Osteocyte (in vitro differentiated cells): ENCODE data around the gene THRAP3. TPM values are rescaled to one million over a fixed set of nuclear protein-coding genes. Genes with fewer than 3 reads are reported as not detected.

Experiments used
- DNase-seq: peaks from one replicate; pipeline ENCODE4 v3.0.0; 2021; ENCODE audit warnings: mixed read lengths; ENCODE audit not compliant: unreplicated experiment; ENCODE audit errors: extremely low spot score
- H3K27ac Mint-ChIP-seq: one replicate; pipeline ENCODE4 v1.8.0; 2021; ENCODE audit warnings: mild to moderate bottlenecking, mixed read lengths; ENCODE audit not compliant: unreplicated experiment
- H3K27me3 Mint-ChIP-seq: one replicate; pipeline ENCODE4 v1.8.0; 2021; ENCODE audit warnings: mixed read lengths; ENCODE audit not compliant: unreplicated experiment
- H3K36me3 Mint-ChIP-seq: one replicate; pipeline ENCODE4 v1.8.0; 2021; ENCODE audit warnings: mixed read lengths; ENCODE audit not compliant: unreplicated experiment
- H3K4me1 Mint-ChIP-seq: one replicate; pipeline ENCODE4 v1.8.0; 2021; ENCODE audit warnings: mixed read lengths; ENCODE audit not compliant: unreplicated experiment
- H3K4me3 Mint-ChIP-seq: one replicate; pipeline ENCODE4 v1.8.0; 2021; ENCODE audit warnings: mild to moderate bottlenecking, moderate library complexity, mixed read lengths; ENCODE audit not compliant: unreplicated experiment
- H3K9me3 Mint-ChIP-seq: one replicate; pipeline ENCODE4 v1.8.0; 2021; ENCODE audit warnings: mixed read lengths; ENCODE audit not compliant: unreplicated experiment
- CTCF ChIP-seq: fragments of 200-600 bp; sonication (generic); IDR thresholded peaks from 2 replicates; pipeline ENCODE4 v1.5.0; 2021; ENCODE audit warnings: antibody characterized with exemption, mild to moderate bottlenecking, moderate library complexity
- total RNA-seq: library from RNA; stranded (reverse); gene quantifications from 2 replicates; pipeline ENCODE4 v1.2.1, GENCODE V29; 2021

THRAP3 gene
- total RNA-seq, 1 donor from 2014 or later = 117 TPM

- Mint-ChIP-seq H3K9me3 (no peaks in the 10 kb centered on the region), H3K4me1 (peaks cover 51% of the 10 kb centered on the region), H3K27me3 (no peaks in the 10 kb centered on the region), H3K27ac (peak overlapping the region; percentile 99), H3K4me3 (peak overlapping the region; percentile 53), H3K36me3 (peaks cover 26% of the 10 kb centered on the region)
- no peak for DNase-seq
- TF ChIP-seq CTCF = peak; percentile 44
Measured at GRCh38 chr1:36351227-36351977, 127.2 kb downstream of the THRAP3 start.

GRCh38 chr1:36352125-36352909, 128.1 kb downstream of the THRAP3 start:
- Mint-ChIP-seq H3K27ac (peak overlapping the region; percentile 99), H3K36me3 (peaks cover 23% of the 10 kb centered on the region), H3K27me3 (no peaks in the 10 kb centered on the region), H3K9me3 (no peaks in the 10 kb centered on the region), H3K4me3 (peak overlapping the region; percentile 51), H3K4me1 (peaks cover 51% of the 10 kb centered on the region)
- DNase-seq = no peak
- TF ChIP-seq CTCF = peak; percentile 14

- no peaks in the 10 kb centered on the region for H3K9me3 Mint-ChIP-seq
- H3K4me1 Mint-ChIP-seq = peaks cover 51% of the 10 kb centered on the region
- H3K36me3 Mint-ChIP-seq = peaks cover 22% of the 10 kb centered on the region
- H3K4me3 Mint-ChIP-seq = peak overlapping the region; percentile 51
- peak overlapping the region; percentile 99 for H3K27ac Mint-ChIP-seq
- no peaks in the 10 kb centered on the region for H3K27me3 Mint-ChIP-seq
- DNase-seq = no peak
- TF ChIP-seq CTCF = no peak
Measured at GRCh38 chr1:36352910-36353878, 129.0 kb downstream of the THRAP3 start.

GRCh38 chr1:36354486-36354885, 130.2 kb downstream of the THRAP3 start:
- H3K27me3 Mint-ChIP-seq = no peaks in the 10 kb centered on the region
- TF ChIP-seq CTCF = no peak
- H3K4me1 Mint-ChIP-seq = peaks cover 46% of the 10 kb centered on the region
- no peak for DNase-seq
- no peaks in the 10 kb centered on the region for H3K9me3 Mint-ChIP-seq
- H3K36me3 Mint-ChIP-seq = peaks cover 27% of the 10 kb centered on the region
- H3K4me3 Mint-ChIP-seq = no peak overlapping the region
- peak overlapping the region; percentile 99 for H3K27ac Mint-ChIP-seq

Other genes with a start within 250 kb of the THRAP3 start
- 0.39 and 0.70 TPM in 2 replicates for gene TEKT2, start 140.3 kb upstream of the THRAP3 start, total RNA-seq
- 19.7 and 24.4 TPM in 2 replicates for gene ADPRS, start 135.6 kb upstream of the THRAP3 start, total RNA-seq
- 8.2 and 10.1 TPM in 2 replicates for gene COL8A2, start 99.2 kb upstream of the THRAP3 start, total RNA-seq
- gene TRAPPC3, start 75.0 kb upstream of the THRAP3 start, total RNA-seq = 68.9 and 72.4 TPM in 2 replicates
- 157 and 163 TPM in 2 replicates for gene MAP7D1, start 68.3 kb upstream of the THRAP3 start, total RNA-seq
- gene SH3D21, start 81.9 kb downstream of the THRAP3 start, total RNA-seq = 5.1 and 6.4 TPM in 2 replicates
- 113 and 115 TPM in 2 replicates for gene EVA1B, start 99.2 kb downstream of the THRAP3 start, total RNA-seq
- gene STK40, start 161.5 kb downstream of the THRAP3 start, total RNA-seq = 42.0 and 45.0 TPM in 2 replicates
- gene LSM10, start 173.5 kb downstream of the THRAP3 start, total RNA-seq = 46.5 and 48.2 TPM in 2 replicates
- gene OSCP1, start 226.0 kb downstream of the THRAP3 start, total RNA-seq = 5.0 and 7.1 TPM in 2 replicates
- gene MRPS15, start 239.9 kb downstream of the THRAP3 start, total RNA-seq = 59.0 and 64.4 TPM in 2 replicates